Panc1 (cell line): ENCODE data around the gene GPD1L.

Experiments
- CTCF ChIP-seq: fragments of 450-650 bp; IDR thresholded peaks from 2 replicates; pipeline ENCODE4 v1.5.1; 2017; ENCODE audit warnings: mild to moderate bottlenecking
- POLR2AphosphoS5 ChIP-seq: IDR thresholded peaks from 2 replicates; pipeline ENCODE4 v1.6.1; 2012; ENCODE audit warnings: mild to moderate bottlenecking, low read depth, low read length, moderate library complexity
- TCF7L2 ChIP-seq: IDR thresholded peaks from 2 replicates; pipeline ENCODE4 v1.6.1; 2011; ENCODE audit warnings: mild to moderate bottlenecking, low read depth, low read length, inconsistent platforms
- TF ChIP-seq, protein P1 (sequence below), 2 experiments: IDR thresholded peaks; 2 replicates each; pipeline ENCODE4 v1.6.1; 2011 to 2012; ENCODE audit warnings: low read depth in 2 of 2, control low read depth in 1 of 2, low read length in 1 of 2, mild to moderate bottlenecking in 1 of 2, moderate library complexity in 1 of 2; ENCODE audit not compliant: insufficient read depth in 1 of 2

GRCh38 chr3:32143849-32144757 lies 37.7 kb downstream of the GPD1L start:
- peak; percentile 77 for TF ChIP-seq CTCF
- TF ChIP-seq, protein P1, sequence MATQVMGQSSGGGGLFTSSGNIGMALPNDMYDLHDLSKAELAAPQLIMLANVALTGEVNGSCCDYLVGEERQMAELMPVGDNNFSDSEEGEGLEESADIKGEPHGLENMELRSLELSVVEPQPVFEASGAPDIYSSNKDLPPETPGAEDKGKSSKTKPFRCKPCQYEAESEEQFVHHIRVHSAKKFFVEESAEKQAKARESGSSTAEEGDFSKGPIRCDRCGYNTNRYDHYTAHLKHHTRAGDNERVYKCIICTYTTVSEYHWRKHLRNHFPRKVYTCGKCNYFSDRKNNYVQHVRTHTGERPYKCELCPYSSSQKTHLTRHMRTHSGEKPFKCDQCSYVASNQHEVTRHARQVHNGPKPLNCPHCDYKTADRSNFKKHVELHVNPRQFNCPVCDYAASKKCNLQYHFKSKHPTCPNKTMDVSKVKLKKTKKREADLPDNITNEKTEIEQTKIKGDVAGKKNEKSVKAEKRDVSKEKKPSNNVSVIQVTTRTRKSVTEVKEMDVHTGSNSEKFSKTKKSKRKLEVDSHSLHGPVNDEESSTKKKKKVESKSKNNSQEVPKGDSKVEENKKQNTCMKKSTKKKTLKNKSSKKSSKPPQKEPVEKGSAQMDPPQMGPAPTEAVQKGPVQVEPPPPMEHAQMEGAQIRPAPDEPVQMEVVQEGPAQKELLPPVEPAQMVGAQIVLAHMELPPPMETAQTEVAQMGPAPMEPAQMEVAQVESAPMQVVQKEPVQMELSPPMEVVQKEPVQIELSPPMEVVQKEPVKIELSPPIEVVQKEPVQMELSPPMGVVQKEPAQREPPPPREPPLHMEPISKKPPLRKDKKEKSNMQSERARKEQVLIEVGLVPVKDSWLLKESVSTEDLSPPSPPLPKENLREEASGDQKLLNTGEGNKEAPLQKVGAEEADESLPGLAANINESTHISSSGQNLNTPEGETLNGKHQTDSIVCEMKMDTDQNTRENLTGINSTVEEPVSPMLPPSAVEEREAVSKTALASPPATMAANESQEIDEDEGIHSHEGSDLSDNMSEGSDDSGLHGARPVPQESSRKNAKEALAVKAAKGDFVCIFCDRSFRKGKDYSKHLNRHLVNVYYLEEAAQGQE (IDR thresholded peaks at IDR 0.05; ENCODE audit: insufficient read depth in 1 of 2, low read depth in 2 of 2, low read length in 1 of 2): no peak
- no peak for TF ChIP-seq TCF7L2
- no peak for TF ChIP-seq POLR2AphosphoS5
